Stimulated activated effector memory CD8-positive, alpha-beta T cell treated with anti-CD3 and anti-CD28 coated beads, Interleukin-12 subunit alpha, Interleukin-12 subunit beta, amount 100 ng/mL, for 72 hours (primary cell): ENCODE data around the gene BEND6.

Source experiments
- ATAC-seq: fragments of 150-1000 bp; cut with Tn5 transposase; 2 replicates; pipeline ENCODE4 v1.10.0; 2021
- DNase-seq, 2 donors: peaks; one replicate each; pipeline ENCODE4 v3.0.0; 2021 to 2022; ENCODE audit warnings: low spot score in 2 of 2
- H3K27ac Mint-ChIP-seq: one replicate; pipeline ENCODE4 v1.8.0; 2022; ENCODE audit warnings: mild to moderate bottlenecking, mixed read lengths
- H3K36me3 Mint-ChIP-seq: one replicate; pipeline ENCODE4 v1.8.0; 2022; ENCODE audit warnings: mild to moderate bottlenecking, mixed read lengths
- H3K4me1 Mint-ChIP-seq: one replicate; pipeline ENCODE4 v1.8.0; 2022; ENCODE audit warnings: mixed read lengths
- H3K4me3 Mint-ChIP-seq: one replicate; pipeline ENCODE4 v1.8.0; 2022; ENCODE audit warnings: mild to moderate bottlenecking, mixed read lengths
- H3K9me3 Mint-ChIP-seq: one replicate; pipeline ENCODE4 v1.8.0; 2022; ENCODE audit warnings: mixed read lengths

Gene BEND6

GRCh38 chr6:56955171-56956155, 556 bp downstream of the BEND6 start:
- peaks cover 19% of the 10 kb centered on the region for H3K4me1 Mint-ChIP-seq
- H3K36me3 Mint-ChIP-seq: peaks cover 6% of the 10 kb centered on the region
- H3K27ac Mint-ChIP-seq: peak overlapping the region; percentile 38
- peak overlapping the region; percentile 66 for H3K4me3 Mint-ChIP-seq
- ATAC-seq (peak; percentile 69), DNase-seq (peak; percentile 38 to 80)
- H3K9me3 Mint-ChIP-seq: no peaks in the 10 kb centered on the region

- Mint-ChIP-seq H3K4me3 (no peak overlapping the region), H3K27ac (no peak overlapping the region), H3K4me1 (peaks cover 19% of the 10 kb centered on the region), H3K36me3 (peaks cover 6% of the 10 kb centered on the region), H3K9me3 (no peaks in the 10 kb centered on the region)
- DNase-seq (no peak), ATAC-seq (no peak)
Observed at GRCh38 chr6:56956491-56956890, 1.6 kb downstream of the BEND6 start.

GRCh38 chr6:56957856-56958255, 2.9 kb downstream of the BEND6 start:
- DNase-seq: no peak
- Mint-ChIP-seq H3K4me1 (peaks cover 19% of the 10 kb centered on the region), H3K27ac (no peak overlapping the region), H3K9me3 (no peaks in the 10 kb centered on the region), H3K36me3 (peaks cover 6% of the 10 kb centered on the region), H3K4me3 (no peak overlapping the region)
- ATAC-seq: no peak

DNA sequence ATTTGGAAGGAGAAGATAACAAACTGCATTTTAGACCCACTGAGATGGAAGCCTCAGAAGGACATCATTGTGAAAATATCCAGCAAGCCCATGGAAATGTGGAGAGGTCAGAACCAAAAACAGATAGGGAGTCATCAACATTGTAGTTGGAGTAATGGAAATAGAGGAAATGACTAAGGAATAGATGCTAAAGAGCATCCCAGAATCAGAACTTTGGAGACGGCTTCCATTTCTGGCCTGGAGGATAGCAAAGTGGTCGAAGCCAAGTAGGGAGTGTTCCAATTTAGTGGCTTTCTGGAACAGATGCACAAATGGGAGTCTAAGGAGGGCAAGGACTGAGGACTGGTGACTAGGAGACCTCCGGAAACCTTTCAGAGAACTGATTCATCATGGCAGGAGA, 3.6 kb downstream of the BEND6 start:
- no peak for ATAC-seq
- DNase-seq: no peak
- no peak overlapping the region for H3K27ac Mint-ChIP-seq
- H3K9me3 Mint-ChIP-seq: no peaks in the 10 kb centered on the region
- peaks cover 6% of the 10 kb centered on the region for H3K36me3 Mint-ChIP-seq
- H3K4me3 Mint-ChIP-seq: no peak overlapping the region
- peaks cover 18% of the 10 kb centered on the region for H3K4me1 Mint-ChIP-seq

DNA sequence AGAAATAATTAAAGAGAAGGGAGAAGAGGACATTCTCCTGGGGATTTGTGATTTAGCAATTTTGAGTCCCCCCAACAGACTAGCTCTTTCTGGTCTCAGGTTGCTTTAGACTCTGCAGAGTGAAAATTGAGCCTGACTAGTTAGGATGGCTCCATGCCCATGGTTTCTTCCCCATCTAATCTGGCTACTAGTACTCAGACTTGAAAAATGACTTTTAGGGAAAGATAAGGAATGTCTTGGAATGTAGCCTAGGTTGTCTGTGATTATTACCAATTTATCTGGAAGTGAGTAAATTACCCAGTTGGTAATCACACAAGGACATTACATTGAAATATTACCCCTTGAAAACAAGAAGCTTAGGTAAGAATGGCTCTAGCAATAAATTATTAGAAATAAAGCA, 4.2 kb downstream of the BEND6 start:
- ATAC-seq: no peak
- Mint-ChIP-seq H3K36me3 (peaks cover 2% of the 10 kb centered on the region), H3K27ac (no peak overlapping the region), H3K4me3 (no peak overlapping the region), H3K4me1 (peaks cover 12% of the 10 kb centered on the region), H3K9me3 (no peaks in the 10 kb centered on the region)
- DNase-seq: no peak

GRCh38 chr6:56959938-56960337, 5.0 kb downstream of the BEND6 start:
- DNase-seq (no peak), ATAC-seq (no peak)
- Mint-ChIP-seq H3K9me3 (no peaks in the 10 kb centered on the region), H3K4me3 (no peak overlapping the region), H3K4me1 (peaks cover 7% of the 10 kb centered on the region), H3K27ac (no peak overlapping the region), H3K36me3 (no peaks in the 10 kb centered on the region)

DNA sequence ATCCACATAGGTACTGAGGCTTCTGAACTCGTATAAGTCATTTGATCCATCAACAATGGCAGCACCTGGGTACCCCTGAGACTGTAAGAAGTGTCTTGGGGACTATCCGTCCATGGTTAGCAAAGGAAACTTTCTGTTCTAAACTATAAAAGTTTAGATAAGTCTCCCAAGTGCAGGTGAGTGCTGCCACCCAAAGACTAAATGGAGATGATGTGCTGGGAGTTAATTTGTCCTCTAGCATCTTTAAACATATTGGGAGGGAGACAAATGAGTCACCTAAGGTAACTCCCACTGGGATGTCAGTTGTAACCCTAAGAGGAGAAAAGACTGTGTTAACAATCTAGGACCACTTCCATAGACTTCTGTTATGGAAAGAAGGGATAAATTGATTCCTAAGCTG, 6.2 kb downstream of the BEND6 start:
- no peaks in the 10 kb centered on the region for H3K36me3 Mint-ChIP-seq
- no peak overlapping the region for H3K27ac Mint-ChIP-seq
- no peak overlapping the region for H3K4me3 Mint-ChIP-seq
- DNase-seq (no peak), ATAC-seq (no peak)
- no peaks in the 10 kb centered on the region for H3K9me3 Mint-ChIP-seq
- no peaks in the 10 kb centered on the region for H3K4me1 Mint-ChIP-seq

DNA sequence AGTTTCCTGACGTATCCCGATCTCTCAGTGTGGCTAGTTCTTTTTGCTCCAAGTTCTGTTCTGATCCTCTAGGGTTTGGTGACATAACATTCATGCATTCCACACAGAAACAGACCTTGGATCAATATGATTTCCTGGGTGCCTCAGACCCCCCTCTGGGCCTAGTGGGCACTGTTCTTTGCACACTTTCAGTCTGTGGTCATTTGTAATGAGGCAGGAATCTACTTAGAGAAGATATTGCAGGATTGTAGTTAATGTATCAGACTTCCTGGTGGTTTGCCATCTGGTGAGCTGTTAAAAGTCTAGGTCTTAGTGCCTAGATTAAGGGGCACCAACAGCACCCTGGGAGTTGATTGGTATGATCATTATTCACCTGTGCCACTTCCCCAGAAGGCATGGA, 7.5 kb downstream of the BEND6 start:
- no peaks in the 10 kb centered on the region for H3K9me3 Mint-ChIP-seq
- no peak overlapping the region for H3K4me3 Mint-ChIP-seq
- no peak for ATAC-seq
- no peaks in the 10 kb centered on the region for H3K4me1 Mint-ChIP-seq
- H3K36me3 Mint-ChIP-seq: no peaks in the 10 kb centered on the region
- no peak overlapping the region for H3K27ac Mint-ChIP-seq
- DNase-seq: no peak

DNA sequence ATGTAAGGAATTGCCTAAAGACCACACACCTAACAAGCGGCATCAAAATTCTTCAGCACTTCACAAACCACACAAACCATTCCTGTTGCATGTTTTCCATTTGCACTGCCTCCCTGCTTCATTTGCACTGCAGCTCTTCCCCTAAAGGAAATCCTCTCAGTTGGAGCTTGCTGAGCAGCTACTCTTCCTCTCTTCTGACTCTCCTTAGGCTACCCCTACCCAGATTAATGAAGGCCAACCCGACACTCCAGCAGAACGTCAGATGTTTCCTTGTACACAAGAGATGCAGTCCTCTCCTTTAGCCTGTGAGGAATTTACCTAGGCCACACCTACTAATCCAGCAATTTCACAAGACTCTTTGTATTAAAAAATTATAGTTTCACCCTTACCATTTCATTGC, 8.1 kb downstream of the BEND6 start:
- Mint-ChIP-seq H3K4me1 (no peaks in the 10 kb centered on the region), H3K9me3 (no peaks in the 10 kb centered on the region), H3K27ac (no peak overlapping the region), H3K36me3 (no peaks in the 10 kb centered on the region), H3K4me3 (no peak overlapping the region)
- DNase-seq (no peak), ATAC-seq (no peak)

DNA sequence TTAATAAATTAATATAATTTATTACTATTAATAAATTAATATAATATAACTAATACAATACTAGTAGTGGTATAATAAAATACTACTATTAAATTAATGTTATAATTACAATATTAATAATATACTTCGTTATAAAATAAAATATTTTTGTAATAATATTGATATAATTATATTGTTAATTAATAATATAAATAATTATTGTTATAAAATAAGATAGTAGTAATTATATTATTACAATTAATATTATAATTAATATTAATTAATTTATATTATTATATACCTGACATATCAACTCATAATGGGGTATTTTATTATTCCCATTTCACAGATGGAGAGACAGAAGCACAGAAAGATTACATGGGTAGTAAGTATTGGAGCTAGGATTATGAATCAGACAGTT, 8.9 kb downstream of the BEND6 start:
- DNase-seq: no peak
- no peak overlapping the region for H3K4me3 Mint-ChIP-seq
- no peaks in the 10 kb centered on the region for H3K9me3 Mint-ChIP-seq
- H3K4me1 Mint-ChIP-seq: no peaks in the 10 kb centered on the region
- H3K36me3 Mint-ChIP-seq: no peaks in the 10 kb centered on the region
- ATAC-seq: no peak
- H3K27ac Mint-ChIP-seq: no peak overlapping the region

GRCh38 chr6:56965126-56965525, 10.2 kb downstream of the BEND6 start:
- Mint-ChIP-seq H3K27ac (no peak overlapping the region), H3K9me3 (no peaks in the 10 kb centered on the region), H3K36me3 (no peaks in the 10 kb centered on the region), H3K4me1 (no peaks in the 10 kb centered on the region), H3K4me3 (no peak overlapping the region)
- ATAC-seq (no peak), DNase-seq (no peak)

- Mint-ChIP-seq H3K4me1 (no peaks in the 10 kb centered on the region), H3K27ac (no peak overlapping the region), H3K4me3 (no peak overlapping the region), H3K36me3 (no peaks in the 10 kb centered on the region), H3K9me3 (no peaks in the 10 kb centered on the region)
- DNase-seq (no peak), ATAC-seq (no peak)
Observed at GRCh38 chr6:56970849-56971248, 15.9 kb downstream of the BEND6 start.

GRCh38 chr6:56977192-56977591, 22.3 kb downstream of the BEND6 start:
- ATAC-seq: no peak
- Mint-ChIP-seq H3K4me3 (no peak overlapping the region), H3K4me1 (no peaks in the 10 kb centered on the region), H3K27ac (no peak overlapping the region), H3K9me3 (peaks cover 4% of the 10 kb centered on the region), H3K36me3 (no peaks in the 10 kb centered on the region)
- DNase-seq: no peak

- no peaks in the 10 kb centered on the region for H3K4me1 Mint-ChIP-seq
- H3K4me3 Mint-ChIP-seq: no peak overlapping the region
- no peak overlapping the region for H3K27ac Mint-ChIP-seq
- ATAC-seq (no peak), DNase-seq (no peak)
- H3K9me3 Mint-ChIP-seq: peaks cover 4% of the 10 kb centered on the region
- no peaks in the 10 kb centered on the region for H3K36me3 Mint-ChIP-seq
Observed at GRCh38 chr6:56978530-56978929, 23.6 kb downstream of the BEND6 start.

DNA sequence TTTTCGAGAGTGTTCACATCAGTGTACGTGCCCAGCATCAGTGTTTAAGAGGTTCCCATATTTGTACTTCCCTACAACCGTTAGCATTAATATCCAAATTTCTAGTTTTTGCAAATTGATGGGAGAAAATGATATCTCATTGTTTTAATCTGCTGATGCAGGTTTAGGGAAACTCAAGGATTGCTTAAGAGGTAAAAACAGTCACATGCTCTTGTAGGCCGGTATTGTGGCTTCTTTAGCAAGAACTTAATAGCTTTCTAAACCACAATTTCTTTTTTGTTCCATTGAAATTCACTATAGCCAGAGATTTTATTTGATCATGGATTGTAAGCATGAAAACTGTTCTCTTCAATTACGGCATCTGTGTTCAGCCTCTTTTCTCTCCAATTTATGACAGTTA, 29.5 kb downstream of the BEND6 start:
- H3K36me3 Mint-ChIP-seq: no peaks in the 10 kb centered on the region
- DNase-seq: no peak

GRCh38 chr6:56984884-56985283, 30.0 kb downstream of the BEND6 start:
- H3K4me1 Mint-ChIP-seq: no peaks in the 10 kb centered on the region
- ATAC-seq (no peak), DNase-seq (no peak)
- no peak overlapping the region for H3K4me3 Mint-ChIP-seq
- H3K27ac Mint-ChIP-seq: no peak overlapping the region
- no peaks in the 10 kb centered on the region for H3K9me3 Mint-ChIP-seq
- no peaks in the 10 kb centered on the region for H3K36me3 Mint-ChIP-seq

More for the DNA sequence above, 29.5 kb downstream of the BEND6 start:
- Mint-ChIP-seq H3K27ac (no peak overlapping the region), H3K4me3 (no peak overlapping the region), H3K4me1 (no peaks in the 10 kb centered on the region), H3K9me3 (no peaks in the 10 kb centered on the region)
- ATAC-seq: no peak
